ENCODE measurements around the gene KCTD10. TPM values are rescaled to one million over a fixed set of nuclear protein-coding genes. Genes with fewer than 3 reads are reported as not detected.

KCTD10 gene
- total RNA-seq, 2 donors from 2014 or later, result 36.2 to 96.5 TPM

- ATAC-seq, result no peak
- intact Hi-C loops (cut with DNase I), result no loop called here
These were observed 23.5 kb upstream of the KCTD10 start for GRCh38 chr12:109500406-109501185.

GRCh38 chr12:109497675-109498074 lies 20.6 kb upstream of the KCTD10 start:
- intact Hi-C loops (cut with DNase I), result no loop called here
- DNase-seq (no peak), ATAC-seq (no peak)

More at GRCh38 chr12:109500406-109501185, 23.5 kb upstream of the KCTD10 start:
- no peak for DNase-seq

- intact Hi-C loops (cut with DNase I), result no loop called here
- ATAC-seq, result no peak
These were observed 19.2 kb upstream of the KCTD10 start for GRCh38 chr12:109496306-109496705.

GRCh38 chr12:109495012-109495411 lies 17.9 kb upstream of the KCTD10 start:
- intact Hi-C loops (cut with DNase I), result no loop called here
- DNase-seq (no peak), ATAC-seq (no peak)

More at GRCh38 chr12:109496306-109496705, 19.2 kb upstream of the KCTD10 start:
- DNase-seq, result no peak

- no peak for ATAC-seq
- DNase-seq, result no peak
- intact Hi-C loops (cut with DNase I), result no loop called here
These were observed 17.3 kb upstream of the KCTD10 start for GRCh38 chr12:109494348-109494881.

- ATAC-seq (no peak), DNase-seq (no peak)
- intact Hi-C loops (cut with DNase I), result no loop called here
These were observed 16.8 kb upstream of the KCTD10 start for GRCh38 chr12:109493938-109494337.

- ATAC-seq, result no peak
These were observed 16.0 kb upstream of the KCTD10 start for GRCh38 chr12:109493090-109493489.

GRCh38 chr12:109492371-109492770 lies 15.3 kb upstream of the KCTD10 start:
- ATAC-seq, result no peak
- no peak for DNase-seq
- intact Hi-C loops (cut with DNase I), result no loop called here

More at GRCh38 chr12:109493090-109493489, 16.0 kb upstream of the KCTD10 start:
- intact Hi-C loops (cut with DNase I), result no loop called here
- no peak for DNase-seq

GRCh38 chr12:109491671-109492070 lies 14.6 kb upstream of the KCTD10 start:
- intact Hi-C loops (cut with DNase I), result no loop called here
- ATAC-seq (no peak), DNase-seq (no peak)

- ATAC-seq (peak in 1 of 2 donors; percentile 19), DNase-seq (no peak)
- intact Hi-C loops (cut with DNase I), result no loop called here
These were observed 13.0 kb upstream of the KCTD10 start for GRCh38 chr12:109489955-109490565.

GRCh38 chr12:109489016-109489954 lies 12.2 kb upstream of the KCTD10 start:
- ATAC-seq (no peak), DNase-seq (no peak)
- intact Hi-C loops (cut with DNase I), result no loop called here

- no peak for ATAC-seq
- intact Hi-C loops (cut with DNase I), result no loop called here
- no peak for DNase-seq
These were observed 11.1 kb upstream of the KCTD10 start for GRCh38 chr12:109488051-109488665.

GRCh38 chr12:109487181-109488050 lies 10.3 kb upstream of the KCTD10 start:
- no peak for DNase-seq
- no peak for ATAC-seq
- intact Hi-C loops (cut with DNase I), result no loop called here

GRCh38 chr12:109485201-109485600 lies 8.1 kb upstream of the KCTD10 start:
- intact Hi-C loops (cut with DNase I), result no loop called here
- ATAC-seq (no peak), DNase-seq (no peak)

- DNase-seq (no peak), ATAC-seq (no peak)
- intact Hi-C loops (cut with DNase I), result no loop called here
These were observed 6.2 kb upstream of the KCTD10 start for GRCh38 chr12:109483346-109483745.

- intact Hi-C loops (cut with DNase I), result no loop called here
- ATAC-seq (no peak), DNase-seq (no peak)
These were observed 5.8 kb upstream of the KCTD10 start for GRCh38 chr12:109482894-109483293.

GRCh38 chr12:109482491-109482890 lies 5.4 kb upstream of the KCTD10 start:
- intact Hi-C loops (cut with DNase I), result no loop called here
- DNase-seq (no peak), ATAC-seq (no peak)

- intact Hi-C loops (cut with DNase I), result no loop called here
These were observed 4.8 kb upstream of the KCTD10 start for GRCh38 chr12:109481863-109482262.

More at GRCh38 chr12:109481863-109482262, 4.8 kb upstream of the KCTD10 start:
- ATAC-seq, result no peak
- DNase-seq, result no peak
